GM12801 (cell line): ENCODE results near the gene ZNF326.

ENCODE experiments used
- CTCF ChIP-seq: IDR thresholded peaks from one replicate; pipeline ENCODE4 v1.5.1; 2011; ENCODE audit warnings: control low read depth; ENCODE audit not compliant: insufficient read length; ENCODE audit errors: extremely low read depth

Gene ZNF326

GRCh38 chr1:89995598-89996449, 914 bp downstream of the ZNF326 start:
- no peak for TF ChIP-seq CTCF

GRCh38 chr1:89996450-89997110, 1.7 kb downstream of the ZNF326 start:
- no peak for TF ChIP-seq CTCF

GRCh38 chr1:89998306-89998705, 3.4 kb downstream of the ZNF326 start:
- TF ChIP-seq CTCF: no peak

- TF ChIP-seq CTCF: no peak
These were observed 4.3 kb downstream of the ZNF326 start for GRCh38 chr1:89999208-89999607.

- TF ChIP-seq CTCF: no peak
These were observed 4.7 kb downstream of the ZNF326 start for GRCh38 chr1:89999628-90000027.

GRCh38 chr1:90000934-90001676, 6.2 kb downstream of the ZNF326 start:
- TF ChIP-seq CTCF: no peak

GRCh38 chr1:90007979-90008404, 13.1 kb downstream of the ZNF326 start:
- TF ChIP-seq CTCF: no peak
